ENCODE data around the gene AKNAD1. TPM values are rescaled to one million over a fixed set of nuclear protein-coding genes. Genes with fewer than 3 reads are reported as not detected.
"Not testable (repeated sequence)": the region's sequence is repeated elsewhere in the genome, so short reads cannot be mapped to it uniquely, and the experiment has no call there.

AKNAD1 gene
- 0.21 TPM in 1 of 2 replicates, not detected in the other for total RNA-seq (2014; rRNA removed; shearing (Covaris generic))

- no peaks in the 10 kb centered on the region for H3K36me3 ChIP-seq
- no peaks in the 10 kb centered on the region for H3K9me3 ChIP-seq (replicated peaks)
- H3K4me1 ChIP-seq (replicated peaks) = peaks cover 22% of the 10 kb centered on the region
- H3K27ac ChIP-seq = no peak within 1 kb of the TSS
- DNase-seq (ENCODE audit: low read depth in 1 of 2, low spot score in 2 of 2) = no peak
- no peak within 1 kb of the TSS for H3K4me3 ChIP-seq
- H3K27me3 ChIP-seq (replicated peaks) = no peaks in the 10 kb centered on the region
Observed at GRCh38 chr1:108856994-108857393, at the start of gene AKNAD1. Gene AKNAD1, minus strand, starts transcription at chr1:108857094. Its CDS starts 4,430 bp downstream, at chr1:108852664.

DNA sequence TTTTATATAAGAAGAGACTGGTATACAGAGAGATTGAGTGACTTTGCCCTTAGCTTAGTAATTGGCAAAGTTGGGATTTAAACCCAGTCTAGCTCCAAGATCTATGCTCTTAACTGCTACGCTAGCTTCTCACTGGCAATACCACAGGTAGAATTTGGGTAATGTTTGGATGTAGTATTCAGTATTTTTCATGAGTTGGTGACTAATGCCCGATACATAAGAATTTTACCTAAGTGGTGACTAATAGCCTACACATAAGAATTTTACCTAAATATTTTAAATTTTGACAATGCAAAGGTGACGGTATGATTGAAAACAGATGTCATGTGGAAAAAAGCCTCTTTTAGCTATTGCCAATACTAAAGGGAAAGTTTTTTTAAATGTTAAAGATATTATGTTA, 44.2 kb upstream of the AKNAD1 start:
- H3K27me3 ChIP-seq (replicated peaks) = no peaks in the 10 kb centered on the region
- no peak overlapping the region for H3K4me3 ChIP-seq
- H3K4me1 ChIP-seq (replicated peaks) = no peaks in the 10 kb centered on the region
- DNase-seq (ENCODE audit: low read depth in 1 of 2, low spot score in 2 of 2) = no peak
- H3K9me3 ChIP-seq (replicated peaks) = no peaks in the 10 kb centered on the region
- peaks cover 58% of the 10 kb centered on the region for H3K36me3 ChIP-seq
- H3K27ac ChIP-seq = no peak overlapping the region

DNA sequence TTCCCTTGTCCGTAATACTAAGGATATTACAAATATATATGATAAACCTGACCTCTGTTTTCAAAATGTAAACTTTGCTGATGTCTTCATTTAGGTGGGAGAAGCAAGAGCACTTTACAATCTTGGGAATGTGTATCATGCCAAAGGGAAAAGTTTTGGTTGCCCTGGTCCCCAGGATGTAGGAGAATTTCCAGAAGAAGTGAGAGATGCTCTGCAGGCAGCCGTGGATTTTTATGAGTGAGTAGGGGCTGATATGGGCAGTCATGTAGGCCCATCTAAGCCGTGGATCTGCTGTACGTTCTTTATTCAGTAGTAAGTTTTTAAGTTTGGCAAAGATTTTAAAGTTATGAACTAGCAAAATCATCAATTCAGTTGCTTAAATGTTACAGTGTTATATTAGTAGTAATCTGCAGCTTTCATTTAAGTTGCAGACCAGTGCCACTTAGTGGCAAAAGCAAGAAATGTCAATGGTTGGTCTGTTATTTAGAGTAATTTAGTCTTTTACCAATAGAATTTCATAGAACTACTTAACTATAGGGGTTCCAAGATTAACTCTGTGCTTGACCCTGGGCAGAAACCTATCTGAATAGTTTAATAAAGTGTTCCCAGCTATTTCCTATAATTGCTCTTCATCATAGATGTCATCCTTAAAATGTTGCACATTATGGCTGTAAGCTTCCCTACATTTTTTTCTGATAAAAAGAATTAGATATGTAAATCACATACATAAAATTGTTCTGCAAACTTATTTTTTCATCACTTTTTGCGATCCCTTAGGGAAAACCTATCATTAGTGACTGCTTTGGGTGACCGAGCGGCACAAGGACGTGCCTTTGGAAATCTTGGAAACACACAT, 41.2 kb upstream of the AKNAD1 start:
- no peaks in the 10 kb centered on the region for H3K27me3 ChIP-seq (replicated peaks)
- peak in 1 of 2 experiments; percentile 44 for DNase-seq (ENCODE audit: low read depth in 1 of 2, low spot score in 2 of 2)

DNA sequence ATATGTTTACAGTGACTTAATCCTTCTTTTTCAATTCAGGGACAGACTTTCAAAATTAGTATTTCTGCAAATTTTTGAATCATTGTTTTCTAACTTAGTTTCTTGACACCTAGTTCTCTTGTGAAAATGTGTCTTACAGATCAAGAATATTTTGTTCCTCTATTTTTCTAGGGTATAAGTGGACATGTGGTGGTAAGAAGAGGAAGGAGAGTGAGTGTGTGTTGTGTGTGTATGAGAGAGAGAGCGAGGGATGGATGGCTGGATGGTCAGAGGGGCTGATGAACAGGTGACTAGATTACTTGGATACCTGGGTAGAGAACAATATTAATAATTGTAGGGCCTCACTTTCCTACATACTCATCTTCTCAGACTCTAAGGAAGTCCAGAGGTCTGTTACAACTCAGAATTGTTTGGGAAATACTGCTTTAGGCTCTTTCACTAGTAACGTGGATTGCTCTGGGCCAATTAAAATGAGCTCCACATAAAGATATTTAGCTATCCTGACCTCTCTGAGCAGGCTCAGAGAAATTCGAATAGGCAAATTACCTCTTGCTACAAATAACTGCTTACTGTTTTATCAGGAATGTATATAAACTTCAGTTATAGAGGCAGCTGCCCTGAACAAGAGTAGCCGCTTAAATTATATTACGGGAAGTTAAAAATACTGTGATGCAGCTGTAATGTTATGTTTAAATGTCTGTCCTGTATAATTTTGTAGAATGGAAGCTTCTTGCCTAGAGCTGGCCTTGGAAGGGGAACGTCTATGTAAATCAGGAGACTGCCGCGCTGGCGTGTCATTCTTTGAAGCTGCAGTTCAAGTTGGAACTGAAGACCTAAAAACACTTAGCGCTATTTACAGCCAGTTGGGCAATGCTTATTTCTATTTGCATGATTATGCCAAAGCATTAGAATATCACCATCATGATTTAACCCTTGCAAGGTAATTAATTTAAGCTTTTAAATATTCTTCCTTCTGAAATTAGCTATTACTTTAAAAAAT, 39.6 kb upstream of the AKNAD1 start:
- Histone ChIP-seq H3K27me3 (replicated peaks) (no peaks in the 10 kb centered on the region), H3K4me1 (replicated peaks) (peaks cover 14% of the 10 kb centered on the region), H3K9me3 (replicated peaks) (no peaks in the 10 kb centered on the region), H3K4me3 (no peak overlapping the region), H3K36me3 (peaks cover 23% of the 10 kb centered on the region), H3K27ac (no peak overlapping the region)
- DNase-seq (ENCODE audit: low read depth in 1 of 2, low spot score in 2 of 2) = no peak

More for the DNA sequence above, 41.2 kb upstream of the AKNAD1 start:
- H3K4me3 ChIP-seq = no peak overlapping the region
- no peaks in the 10 kb centered on the region for H3K9me3 ChIP-seq (replicated peaks)
- peaks cover 2% of the 10 kb centered on the region for H3K4me1 ChIP-seq (replicated peaks)
- no peak overlapping the region for H3K27ac ChIP-seq
- peaks cover 36% of the 10 kb centered on the region for H3K36me3 ChIP-seq

DNA sequence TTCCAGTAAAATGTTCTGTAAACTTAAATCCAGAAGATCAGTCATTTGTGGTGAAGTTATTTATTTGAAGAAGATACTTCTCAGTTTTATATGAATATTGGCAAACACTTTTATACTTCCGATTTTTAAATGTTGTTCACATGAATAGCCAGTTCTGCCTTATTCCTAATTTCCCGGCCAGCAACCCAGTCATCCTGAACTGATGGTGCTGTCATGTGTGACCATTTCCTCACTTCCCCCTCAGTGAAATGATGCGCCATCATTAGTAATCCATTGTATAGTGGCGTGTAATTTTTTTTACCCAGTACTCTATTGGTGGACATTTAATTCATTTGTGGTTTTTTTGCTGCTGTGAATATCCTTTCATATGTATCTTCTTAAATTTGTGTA, 36.2 kb upstream of the AKNAD1 start:
- H3K4me3 ChIP-seq = no peak overlapping the region
- no peaks in the 10 kb centered on the region for H3K27me3 ChIP-seq (replicated peaks)
- H3K9me3 ChIP-seq (replicated peaks) = no peaks in the 10 kb centered on the region
- peak in 1 of 2 experiments; percentile 14 for DNase-seq (ENCODE audit: low read depth in 1 of 2, low spot score in 2 of 2)
- no peaks in the 10 kb centered on the region for H3K36me3 ChIP-seq
- peaks cover 14% of the 10 kb centered on the region for H3K4me1 ChIP-seq (replicated peaks)
- peak overlapping the region; percentile 29; the same call in 1 of the 2 replicates for H3K27ac ChIP-seq

- peaks cover 14% of the 10 kb centered on the region for H3K4me1 ChIP-seq (replicated peaks)
- H3K27me3 ChIP-seq (replicated peaks) = no peaks in the 10 kb centered on the region
- no peaks in the 10 kb centered on the region for H3K9me3 ChIP-seq (replicated peaks)
- no peaks in the 10 kb centered on the region; the same call in 1 of the 2 replicates for H3K36me3 ChIP-seq
- DNase-seq (ENCODE audit: low read depth in 1 of 2, low spot score in 2 of 2) = peak in 1 of 2 experiments; percentile 28
- H3K27ac ChIP-seq = peak overlapping the region; percentile 29; the same call in 1 of the 2 replicates
- no peak overlapping the region for H3K4me3 ChIP-seq
Observed at GRCh38 chr1:108892356-108893140, 35.7 kb upstream of the AKNAD1 start.

- no peaks in the 10 kb centered on the region for H3K27me3 ChIP-seq (replicated peaks)
- DNase-seq (ENCODE audit: low read depth in 1 of 2, low spot score in 2 of 2) = no peak
- H3K36me3 ChIP-seq = peaks cover 4% of the 10 kb centered on the region; the same call in 1 of the 2 replicates
- H3K27ac ChIP-seq = no peak overlapping the region
- no peaks in the 10 kb centered on the region for H3K9me3 ChIP-seq (replicated peaks)
- H3K4me1 ChIP-seq (replicated peaks) = peaks cover 14% of the 10 kb centered on the region
- H3K4me3 ChIP-seq = no peak overlapping the region
Observed at GRCh38 chr1:108889706-108890384, 33.0 kb upstream of the AKNAD1 start.

DNA sequence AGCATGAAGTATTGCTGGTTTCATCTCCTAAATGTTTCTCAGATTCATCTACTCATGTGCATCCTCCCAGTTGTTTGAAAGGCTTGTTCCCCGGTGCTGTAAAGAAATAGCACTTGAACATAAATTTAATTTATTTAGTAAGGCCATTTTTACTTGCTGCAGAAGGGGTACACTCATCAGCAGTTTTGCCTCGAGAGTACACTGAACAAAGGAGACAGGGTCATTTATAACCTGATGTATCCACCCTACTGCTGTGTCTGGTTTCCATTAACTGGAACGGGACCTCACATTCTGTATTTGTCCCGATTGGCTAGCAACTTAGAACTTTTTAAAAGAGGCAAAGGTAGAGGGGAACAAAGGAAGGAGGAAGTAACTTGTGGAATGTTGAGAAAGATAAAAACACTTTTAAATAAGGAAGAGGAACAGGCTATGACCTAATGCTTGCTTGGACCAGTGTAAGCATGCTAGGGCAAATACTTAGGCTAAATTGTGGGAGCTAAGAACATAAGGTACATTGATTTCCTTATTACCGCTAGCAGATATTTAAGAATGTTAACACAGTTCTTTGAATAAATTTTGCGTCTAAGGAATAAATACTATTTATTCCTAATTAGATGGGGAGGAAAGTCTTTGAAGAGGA, 32.2 kb upstream of the AKNAD1 start:
- DNase-seq (ENCODE audit: low read depth in 1 of 2, low spot score in 2 of 2); H3K27me3 ChIP-seq (replicated peaks); H3K4me3 ChIP-seq; H3K9me3 ChIP-seq (replicated peaks); H3K36me3 ChIP-seq; H3K27ac ChIP-seq: not testable (repeated sequence)
- H3K4me1 ChIP-seq (replicated peaks) = peaks cover 14% of the 10 kb centered on the region

DNA sequence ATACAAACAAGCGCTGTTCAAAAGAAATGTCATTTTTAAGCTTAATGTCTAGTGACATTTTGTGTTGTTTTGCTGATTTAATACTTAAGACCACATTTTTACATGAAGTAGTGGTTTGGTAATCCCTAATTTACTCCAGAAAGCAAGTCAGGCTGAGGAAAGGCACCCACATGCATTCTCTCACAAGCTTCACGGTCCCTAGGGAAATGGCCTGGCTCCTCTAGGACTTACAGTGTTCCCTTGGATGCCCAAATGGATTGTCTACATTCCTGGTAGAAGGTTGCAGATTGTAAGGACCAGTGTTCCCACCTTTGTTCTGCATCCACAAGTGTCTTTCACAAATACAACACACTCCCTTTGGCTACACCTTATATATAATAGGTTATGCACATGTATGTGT, 29.4 kb upstream of the AKNAD1 start:
- no peak for DNase-seq (ENCODE audit: low read depth in 1 of 2, low spot score in 2 of 2)

DNA sequence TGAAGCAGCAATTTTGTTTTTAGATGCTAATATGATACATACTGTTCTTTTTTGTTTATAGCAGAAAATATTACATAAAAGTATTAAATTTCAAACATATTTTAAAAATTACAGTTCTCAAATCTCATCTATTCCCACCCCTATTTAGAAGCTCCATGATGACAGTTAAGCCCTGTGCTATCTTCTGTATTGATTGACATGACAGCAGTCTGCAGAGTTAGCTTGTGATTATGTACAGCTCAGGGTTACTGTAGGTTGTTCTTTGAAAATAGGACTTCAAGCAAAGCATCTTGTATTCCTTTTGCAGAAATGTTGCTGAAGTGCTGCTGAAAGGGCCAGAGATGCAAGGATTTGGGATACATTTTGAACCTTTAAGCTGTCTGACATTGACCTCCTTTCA, 28.1 kb upstream of the AKNAD1 start:
- H3K4me1 ChIP-seq (replicated peaks) = peaks cover 8% of the 10 kb centered on the region; the same call in 1 of the 2 replicates
- peaks cover 8% of the 10 kb centered on the region for H3K36me3 ChIP-seq
- H3K9me3 ChIP-seq (replicated peaks) = no peaks in the 10 kb centered on the region
- no peak overlapping the region for H3K4me3 ChIP-seq
- no peaks in the 10 kb centered on the region for H3K27me3 ChIP-seq (replicated peaks)
- H3K27ac ChIP-seq = no peak overlapping the region
- DNase-seq (ENCODE audit: low read depth in 1 of 2, low spot score in 2 of 2) = no peak

More for the DNA sequence above, 29.4 kb upstream of the AKNAD1 start:
- Histone ChIP-seq H3K4me3 (no peak overlapping the region), H3K9me3 (replicated peaks) (no peaks in the 10 kb centered on the region), H3K36me3 (peaks cover 8% of the 10 kb centered on the region), H3K27ac (no peak overlapping the region), H3K4me1 (replicated peaks) (peaks cover 2% of the 10 kb centered on the region; the same call in 1 of the 2 replicates), H3K27me3 (replicated peaks) (no peaks in the 10 kb centered on the region)

GRCh38 chr1:108882837-108883236, 25.9 kb upstream of the AKNAD1 start:
- H3K27me3 ChIP-seq (replicated peaks) = no peaks in the 10 kb centered on the region
- H3K9me3 ChIP-seq (replicated peaks) = no peaks in the 10 kb centered on the region
- peaks cover 8% of the 10 kb centered on the region; the same call in 1 of the 2 replicates for H3K4me1 ChIP-seq (replicated peaks)
- H3K27ac ChIP-seq = no peak overlapping the region
- no peak for DNase-seq (ENCODE audit: low read depth in 1 of 2, low spot score in 2 of 2)
- no peak overlapping the region for H3K4me3 ChIP-seq
- H3K36me3 ChIP-seq = peaks cover 8% of the 10 kb centered on the region

DNA sequence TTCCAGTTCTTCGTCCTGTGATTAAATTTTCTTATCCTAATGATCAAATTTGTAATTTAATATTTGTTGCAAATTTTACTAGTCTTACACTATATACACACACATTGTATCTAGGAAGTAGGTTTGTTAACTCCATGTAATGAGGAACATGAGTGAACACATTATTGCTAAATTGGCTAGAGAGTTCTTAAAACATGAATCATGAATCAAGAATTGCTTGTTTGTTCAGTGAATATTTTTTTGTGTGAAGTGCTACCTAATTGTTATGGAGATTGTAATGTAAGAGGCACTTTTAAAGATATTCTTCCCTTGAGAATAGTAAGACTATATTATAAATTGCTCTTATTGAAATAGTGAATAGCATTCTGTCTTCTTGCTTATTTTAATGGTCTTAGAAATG, 24.5 kb upstream of the AKNAD1 start:
- Histone ChIP-seq H3K9me3 (replicated peaks) (no peaks in the 10 kb centered on the region), H3K4me1 (replicated peaks) (peaks cover 8% of the 10 kb centered on the region; the same call in 1 of the 2 replicates), H3K4me3 (no peak overlapping the region), H3K27me3 (replicated peaks) (no peaks in the 10 kb centered on the region), H3K27ac (no peak overlapping the region), H3K36me3 (peaks cover 9% of the 10 kb centered on the region)
- no peak for DNase-seq (ENCODE audit: low read depth in 1 of 2, low spot score in 2 of 2)
